ENCODE measurements around the gene BCAS3. TPM values are rescaled to one million over a fixed set of nuclear protein-coding genes. Genes with fewer than 3 reads are reported as not detected.
"Not testable (repeated sequence)": the region's sequence is repeated elsewhere in the genome, so short reads cannot be mapped to it uniquely, and the experiment has no call there.

BCAS3 gene
- total RNA-seq, 1 donor from 2014 or later, result 35.7 TPM

DNA sequence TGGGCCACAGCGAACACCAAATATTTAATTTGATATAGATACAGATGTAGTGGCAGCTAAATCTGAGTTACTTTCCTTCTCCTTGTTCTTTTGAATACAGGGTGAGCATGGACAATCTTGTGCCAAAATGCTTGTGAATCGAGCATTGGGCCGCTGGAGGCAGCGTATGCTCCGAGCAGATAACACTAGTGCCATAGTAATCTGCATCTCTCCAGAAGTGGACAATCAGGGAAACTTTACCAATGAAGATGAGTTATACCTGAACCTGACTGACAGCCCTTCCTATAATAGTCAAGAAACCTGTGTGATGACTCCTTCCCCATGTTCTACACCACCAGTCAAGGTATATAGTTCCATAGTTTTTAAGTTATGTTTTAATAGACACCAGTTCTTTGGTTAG lies 21.2 kb upstream of the BCAS3 start:
- Mint-ChIP-seq H3K9me3 (ENCODE audit: unreplicated experiment) (no peaks in the 10 kb centered on the region), H3K4me3 (ENCODE audit: unreplicated experiment) (no peak overlapping the region), H3K27ac (ENCODE audit: unreplicated experiment) (no peak overlapping the region), H3K4me1 (ENCODE audit: unreplicated experiment) (peaks cover 16% of the 10 kb centered on the region), H3K36me3 (ENCODE audit: unreplicated experiment) (peaks cover 30% of the 10 kb centered on the region), H3K27me3 (ENCODE audit: unreplicated experiment) (no peaks in the 10 kb centered on the region)
- TF ChIP-seq, protein P1, sequence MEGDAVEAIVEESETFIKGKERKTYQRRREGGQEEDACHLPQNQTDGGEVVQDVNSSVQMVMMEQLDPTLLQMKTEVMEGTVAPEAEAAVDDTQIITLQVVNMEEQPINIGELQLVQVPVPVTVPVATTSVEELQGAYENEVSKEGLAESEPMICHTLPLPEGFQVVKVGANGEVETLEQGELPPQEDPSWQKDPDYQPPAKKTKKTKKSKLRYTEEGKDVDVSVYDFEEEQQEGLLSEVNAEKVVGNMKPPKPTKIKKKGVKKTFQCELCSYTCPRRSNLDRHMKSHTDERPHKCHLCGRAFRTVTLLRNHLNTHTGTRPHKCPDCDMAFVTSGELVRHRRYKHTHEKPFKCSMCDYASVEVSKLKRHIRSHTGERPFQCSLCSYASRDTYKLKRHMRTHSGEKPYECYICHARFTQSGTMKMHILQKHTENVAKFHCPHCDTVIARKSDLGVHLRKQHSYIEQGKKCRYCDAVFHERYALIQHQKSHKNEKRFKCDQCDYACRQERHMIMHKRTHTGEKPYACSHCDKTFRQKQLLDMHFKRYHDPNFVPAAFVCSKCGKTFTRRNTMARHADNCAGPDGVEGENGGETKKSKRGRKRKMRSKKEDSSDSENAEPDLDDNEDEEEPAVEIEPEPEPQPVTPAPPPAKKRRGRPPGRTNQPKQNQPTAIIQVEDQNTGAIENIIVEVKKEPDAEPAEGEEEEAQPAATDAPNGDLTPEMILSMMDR (IDR thresholded peaks at IDR 0.05), result no peak
- DNase-seq (ENCODE audit: extremely low spot score, unreplicated experiment), result no peak

DNA sequence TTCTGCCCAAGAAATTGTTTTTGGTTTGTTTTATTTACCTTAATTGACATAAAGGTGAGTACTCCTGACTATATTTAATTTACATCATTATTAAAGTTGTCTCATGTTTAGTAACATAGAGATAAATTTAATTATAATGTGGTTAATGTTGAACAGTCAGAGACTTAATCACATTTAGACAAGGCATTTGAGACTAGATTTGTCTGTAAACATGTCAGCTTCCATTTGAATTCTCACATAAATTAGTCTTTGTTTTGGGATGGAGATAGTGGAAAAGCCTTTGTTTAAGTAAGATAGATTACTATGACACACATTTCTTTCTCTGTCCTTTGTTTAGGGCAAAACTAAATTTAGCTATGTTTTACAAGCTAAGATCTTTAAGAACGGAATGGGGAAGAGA lies 18.5 kb upstream of the BCAS3 start:
- Mint-ChIP-seq H3K27me3 (ENCODE audit: unreplicated experiment) (no peaks in the 10 kb centered on the region), H3K36me3 (ENCODE audit: unreplicated experiment) (peaks cover 28% of the 10 kb centered on the region), H3K9me3 (ENCODE audit: unreplicated experiment) (no peaks in the 10 kb centered on the region), H3K27ac (ENCODE audit: unreplicated experiment) (peak overlapping the region; percentile 1), H3K4me1 (ENCODE audit: unreplicated experiment) (peaks cover 2% of the 10 kb centered on the region), H3K4me3 (ENCODE audit: unreplicated experiment) (no peak overlapping the region)
- TF ChIP-seq, protein P1 (IDR thresholded peaks at IDR 0.05), result no peak
- no peak for DNase-seq (ENCODE audit: extremely low spot score, unreplicated experiment)

- no peak for DNase-seq (ENCODE audit: extremely low spot score, unreplicated experiment)
- Mint-ChIP-seq H3K27me3 (ENCODE audit: unreplicated experiment) (no peaks in the 10 kb centered on the region), H3K4me3 (ENCODE audit: unreplicated experiment) (no peak overlapping the region), H3K9me3 (ENCODE audit: unreplicated experiment) (no peaks in the 10 kb centered on the region), H3K36me3 (ENCODE audit: unreplicated experiment) (peaks cover 38% of the 10 kb centered on the region), H3K27ac (ENCODE audit: unreplicated experiment) (no peak overlapping the region), H3K4me1 (ENCODE audit: unreplicated experiment) (no peaks in the 10 kb centered on the region)
- TF ChIP-seq, protein P1 (IDR thresholded peaks at IDR 0.05), result no peak
Measured at GRCh38 chr17:60661489-60661888, 16.2 kb upstream of the BCAS3 start.

GRCh38 chr17:60664022-60664421 lies 13.6 kb upstream of the BCAS3 start:
- Mint-ChIP-seq H3K4me1 (ENCODE audit: unreplicated experiment) (no peaks in the 10 kb centered on the region), H3K36me3 (ENCODE audit: unreplicated experiment) (peaks cover 29% of the 10 kb centered on the region), H3K27ac (ENCODE audit: unreplicated experiment) (no peak overlapping the region), H3K4me3 (ENCODE audit: unreplicated experiment) (no peak overlapping the region), H3K9me3 (ENCODE audit: unreplicated experiment) (no peaks in the 10 kb centered on the region), H3K27me3 (ENCODE audit: unreplicated experiment) (no peaks in the 10 kb centered on the region)
- no peak for DNase-seq (ENCODE audit: extremely low spot score, unreplicated experiment)
- TF ChIP-seq, protein P1 (IDR thresholded peaks at IDR 0.05), result no peak

- H3K27me3 Mint-ChIP-seq (ENCODE audit: unreplicated experiment), result no peaks in the 10 kb centered on the region
- TF ChIP-seq, protein P1 (IDR thresholded peaks at IDR 0.05), result no peak
- H3K36me3 Mint-ChIP-seq (ENCODE audit: unreplicated experiment), result peaks cover 21% of the 10 kb centered on the region
- no peak overlapping the region for H3K4me3 Mint-ChIP-seq (ENCODE audit: unreplicated experiment)
- no peaks in the 10 kb centered on the region for H3K4me1 Mint-ChIP-seq (ENCODE audit: unreplicated experiment)
- no peaks in the 10 kb centered on the region for H3K9me3 Mint-ChIP-seq (ENCODE audit: unreplicated experiment)
- DNase-seq (ENCODE audit: extremely low spot score, unreplicated experiment), result no peak
- H3K27ac Mint-ChIP-seq (ENCODE audit: unreplicated experiment), result no peak overlapping the region
Measured at GRCh38 chr17:60665602-60666001, 12.0 kb upstream of the BCAS3 start.

DNA sequence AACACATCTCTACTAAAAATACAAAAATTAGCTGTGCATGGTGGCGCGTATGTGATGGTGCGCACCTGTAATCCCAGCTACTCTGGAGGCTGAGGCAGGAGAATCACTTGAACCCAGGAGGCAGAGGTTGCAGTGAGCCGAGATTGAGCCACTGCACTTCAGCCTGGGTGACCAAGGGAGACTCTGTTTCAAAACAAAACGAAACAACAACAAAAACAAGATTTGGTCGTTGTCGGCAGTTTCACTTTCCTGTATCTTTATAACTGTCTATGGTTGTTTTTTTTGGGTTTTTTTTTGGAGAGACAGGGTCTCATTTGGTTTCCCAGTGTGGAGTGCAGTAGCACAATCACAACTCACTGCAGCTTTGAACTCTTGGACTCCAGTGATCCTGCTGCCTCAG lies 8.9 kb upstream of the BCAS3 start:
- H3K27ac Mint-ChIP-seq (ENCODE audit: unreplicated experiment); H3K4me1 Mint-ChIP-seq (ENCODE audit: unreplicated experiment); H3K4me3 Mint-ChIP-seq (ENCODE audit: unreplicated experiment); DNase-seq (ENCODE audit: extremely low spot score, unreplicated experiment); H3K27me3 Mint-ChIP-seq (ENCODE audit: unreplicated experiment); H3K9me3 Mint-ChIP-seq (ENCODE audit: unreplicated experiment): not testable (repeated sequence)
- peaks cover 10% of the 10 kb centered on the region for H3K36me3 Mint-ChIP-seq (ENCODE audit: unreplicated experiment)
